ENCODE results near the gene PSG1. TPM values are rescaled to one million over a fixed set of nuclear protein-coding genes. Genes with fewer than 3 reads are reported as not detected.
"Not testable (repeated sequence)": the region's sequence is repeated elsewhere in the genome, so short reads cannot be mapped to it uniquely, and the experiment has no call there.

Gene PSG1
- polyA plus RNA-seq, 1 donor, result 0.06 TPM

- H3K27me3 ChIP-seq (ENCODE audit: control insufficient read depth, insufficient read depth, low read length); H3K27ac ChIP-seq (ENCODE audit: low read length); H3K4me1 ChIP-seq (ENCODE audit: control insufficient read depth, insufficient read depth, low read length); H3K36me3 ChIP-seq (ENCODE audit: control insufficient read depth, insufficient read depth, low read length); H3K9me3 ChIP-seq (ENCODE audit: control insufficient read depth, low read depth, low read length); H3K4me3 ChIP-seq (ENCODE audit: low read length); DNase-seq: not testable (repeated sequence)
- WGBS (ENCODE audit: insufficient coverage, low lambda C conversion rate), result 70% methylated on average over 1 of the region's 3 CpGs
Observed at GRCh38 chr19:42854745-42855144, 24.8 kb downstream of the PSG1 start.

DNA sequence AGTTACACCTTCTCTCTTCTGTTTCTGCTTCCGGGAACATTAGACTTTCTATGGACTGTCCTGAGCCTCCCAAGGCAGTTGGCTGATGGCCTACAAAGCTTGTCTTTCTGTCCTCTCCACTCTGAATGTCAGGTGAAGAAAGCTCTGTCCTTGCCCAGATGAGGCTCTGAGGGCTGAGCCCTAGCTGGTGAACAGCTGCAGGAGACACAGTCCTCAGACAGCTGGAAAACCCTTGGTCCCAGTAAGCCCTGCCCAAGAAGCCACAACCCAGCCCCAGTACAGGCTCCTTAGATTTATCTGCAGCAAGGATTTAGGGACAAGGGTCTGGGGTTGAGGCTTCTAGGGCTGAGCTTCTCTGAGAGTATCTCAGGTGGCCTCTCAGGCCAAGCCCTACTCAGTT lies 26.3 kb downstream of the PSG1 start:
- H3K36me3 ChIP-seq (ENCODE audit: control insufficient read depth, insufficient read depth, low read length); H3K27ac ChIP-seq (ENCODE audit: low read length); H3K4me3 ChIP-seq (ENCODE audit: low read length); H3K4me1 ChIP-seq (ENCODE audit: control insufficient read depth, insufficient read depth, low read length); H3K9me3 ChIP-seq (ENCODE audit: control insufficient read depth, low read depth, low read length); H3K27me3 ChIP-seq (ENCODE audit: control insufficient read depth, insufficient read depth, low read length); DNase-seq: not testable (repeated sequence)
- no CpG with 5 or more reads among the region's 1 CpG for WGBS (ENCODE audit: insufficient coverage, low lambda C conversion rate)

GRCh38 chr19:42852821-42853220 lies 26.7 kb downstream of the PSG1 start:
- DNase-seq; H3K27me3 ChIP-seq (ENCODE audit: control insufficient read depth, insufficient read depth, low read length); H3K4me3 ChIP-seq (ENCODE audit: low read length); H3K9me3 ChIP-seq (ENCODE audit: control insufficient read depth, low read depth, low read length); H3K36me3 ChIP-seq (ENCODE audit: control insufficient read depth, insufficient read depth, low read length); H3K4me1 ChIP-seq (ENCODE audit: control insufficient read depth, insufficient read depth, low read length); H3K27ac ChIP-seq (ENCODE audit: low read length): not testable (repeated sequence)

- H3K4me1 ChIP-seq (ENCODE audit: control insufficient read depth, insufficient read depth, low read length); H3K36me3 ChIP-seq (ENCODE audit: control insufficient read depth, insufficient read depth, low read length); DNase-seq; H3K9me3 ChIP-seq (ENCODE audit: control insufficient read depth, low read depth, low read length); H3K27ac ChIP-seq (ENCODE audit: low read length); H3K4me3 ChIP-seq (ENCODE audit: low read length); H3K27me3 ChIP-seq (ENCODE audit: control insufficient read depth, insufficient read depth, low read length): not testable (repeated sequence)
- no CpG with 5 or more reads among the region's 1 CpG for WGBS (ENCODE audit: insufficient coverage, low lambda C conversion rate)
Observed at GRCh38 chr19:42851718-42852280, 27.7 kb downstream of the PSG1 start.

GRCh38 chr19:42850981-42851717 lies 28.4 kb downstream of the PSG1 start:
- Histone ChIP-seq H3K27ac (ENCODE audit: low read length) (no peak overlapping the region), H3K36me3 (ENCODE audit: control insufficient read depth, insufficient read depth, low read length) (no peaks in the 10 kb centered on the region), H3K4me1 (ENCODE audit: control insufficient read depth, insufficient read depth, low read length) (no peaks in the 10 kb centered on the region), H3K4me3 (ENCODE audit: low read length) (no peak overlapping the region), H3K9me3 (ENCODE audit: control insufficient read depth, low read depth, low read length) (no peaks in the 10 kb centered on the region), H3K27me3 (ENCODE audit: control insufficient read depth, insufficient read depth, low read length) (no peaks in the 10 kb centered on the region)
- no peak for DNase-seq
- no CpG with 5 or more reads among the region's 6 CpGs for WGBS (ENCODE audit: insufficient coverage, low lambda C conversion rate)

GRCh38 chr19:42846597-42846996 lies 32.9 kb downstream of the PSG1 start:
- Histone ChIP-seq H3K4me1 (ENCODE audit: control insufficient read depth, insufficient read depth, low read length) (no peaks in the 10 kb centered on the region), H3K36me3 (ENCODE audit: control insufficient read depth, insufficient read depth, low read length) (no peaks in the 10 kb centered on the region), H3K4me3 (ENCODE audit: low read length) (no peak overlapping the region), H3K27me3 (ENCODE audit: control insufficient read depth, insufficient read depth, low read length) (no peaks in the 10 kb centered on the region), H3K27ac (ENCODE audit: low read length) (no peak overlapping the region), H3K9me3 (ENCODE audit: control insufficient read depth, low read depth, low read length) (no peaks in the 10 kb centered on the region)
- no peak for DNase-seq
- WGBS (ENCODE audit: insufficient coverage, low lambda C conversion rate), result no CpG with 5 or more reads among the region's 2 CpGs

DNA sequence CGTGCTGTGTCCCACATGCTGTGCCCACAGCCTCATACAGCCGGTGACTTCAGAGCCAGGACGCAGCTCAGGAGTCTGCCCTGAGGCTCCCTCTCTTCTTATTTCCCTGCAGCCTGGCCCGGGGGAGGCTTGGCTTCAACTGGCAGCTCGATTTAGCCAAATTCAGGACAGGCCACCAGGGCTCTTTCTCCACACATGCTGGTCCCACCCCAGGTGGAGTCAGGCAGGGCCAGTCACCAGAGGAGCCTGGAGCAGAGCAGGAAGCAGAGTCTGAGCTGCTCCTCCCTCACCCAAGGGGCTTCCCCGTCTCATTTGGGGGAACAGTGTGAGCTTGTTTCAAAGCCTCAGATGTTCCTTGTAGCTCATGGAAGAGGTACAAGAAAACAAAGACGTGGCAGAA lies 35.9 kb downstream of the PSG1 start:
- H3K4me3 ChIP-seq (ENCODE audit: low read length); H3K9me3 ChIP-seq (ENCODE audit: control insufficient read depth, low read depth, low read length); H3K27me3 ChIP-seq (ENCODE audit: control insufficient read depth, insufficient read depth, low read length); DNase-seq; H3K4me1 ChIP-seq (ENCODE audit: control insufficient read depth, insufficient read depth, low read length); H3K27ac ChIP-seq (ENCODE audit: low read length); H3K36me3 ChIP-seq (ENCODE audit: control insufficient read depth, insufficient read depth, low read length): not testable (repeated sequence)
- WGBS (ENCODE audit: insufficient coverage, low lambda C conversion rate), result no CpG with 5 or more reads among the region's 7 CpGs

GRCh38 chr19:42832746-42833442 lies 46.6 kb downstream of the PSG1 start:
- H3K27me3 ChIP-seq (ENCODE audit: control insufficient read depth, insufficient read depth, low read length); DNase-seq; H3K4me3 ChIP-seq (ENCODE audit: low read length); H3K36me3 ChIP-seq (ENCODE audit: control insufficient read depth, insufficient read depth, low read length); H3K4me1 ChIP-seq (ENCODE audit: control insufficient read depth, insufficient read depth, low read length); H3K9me3 ChIP-seq (ENCODE audit: control insufficient read depth, low read depth, low read length); H3K27ac ChIP-seq (ENCODE audit: low read length): not testable (repeated sequence)
- WGBS (ENCODE audit: insufficient coverage, low lambda C conversion rate), result 61% methylated on average over 3 of the region's 9 CpGs

GRCh38 chr19:42832023-42832680 lies 47.4 kb downstream of the PSG1 start:
- H3K36me3 ChIP-seq (ENCODE audit: control insufficient read depth, insufficient read depth, low read length); H3K27me3 ChIP-seq (ENCODE audit: control insufficient read depth, insufficient read depth, low read length); DNase-seq; H3K9me3 ChIP-seq (ENCODE audit: control insufficient read depth, low read depth, low read length); H3K4me1 ChIP-seq (ENCODE audit: control insufficient read depth, insufficient read depth, low read length); H3K4me3 ChIP-seq (ENCODE audit: low read length); H3K27ac ChIP-seq (ENCODE audit: low read length): not testable (repeated sequence)
- WGBS (ENCODE audit: insufficient coverage, low lambda C conversion rate), result no CpG with 5 or more reads among the region's 3 CpGs

- 33% methylated on average over 1 of the region's 1 CpG for WGBS (ENCODE audit: insufficient coverage, low lambda C conversion rate)
- Histone ChIP-seq H3K27me3 (ENCODE audit: control insufficient read depth, insufficient read depth, low read length) (no peaks in the 10 kb centered on the region), H3K4me1 (ENCODE audit: control insufficient read depth, insufficient read depth, low read length) (no peaks in the 10 kb centered on the region), H3K4me3 (ENCODE audit: low read length) (no peak overlapping the region), H3K27ac (ENCODE audit: low read length) (no peak overlapping the region), H3K36me3 (ENCODE audit: control insufficient read depth, insufficient read depth, low read length) (no peaks in the 10 kb centered on the region), H3K9me3 (ENCODE audit: control insufficient read depth, low read depth, low read length) (no peaks in the 10 kb centered on the region)
- no peak for DNase-seq
Observed at GRCh38 chr19:42831221-42832019, 48.1 kb downstream of the PSG1 start.

All from large intestine (tissue), 3 donors.